Right ventricle myocardium superior (tissue), 1 donor: ENCODE measurements around the gene ENGASE. TPM values are rescaled to one million over a fixed set of nuclear protein-coding genes. Genes with fewer than 3 reads are reported as not detected.

Source experiments
- ATAC-seq: fragments of 200-7000 bp; cut with Tn5 transposase; one replicate; pipeline ENCODE4 v1.9.1; 2020; ENCODE audit warnings: mild to moderate bottlenecking; ENCODE audit not compliant: poor library complexity
- DNase-seq: peaks from one replicate; pipeline ENCODE4 v3.0.0-alpha.2; 2020
- intact Hi-C: fragments of 100-400 bp; cut with DNase I; formaldehyde crosslinking; loops from one replicate; pipeline ENCODE4 v1.11.2; 2022
- total RNA-seq: library from RNA; stranded (reverse); fragmentation: NEBNext Ultra II Directional; extraction: Animal tissue kit (Norgen Biotek cat#: 25700); gene quantifications from one replicate; pipeline ENCODE4 v1.2.1, GENCODE V29; 2021
- donor health status: DM: no; HTN: yes; CAD: no; lungs with severe emphysema.

The ENGASE gene
- total RNA-seq, 1 donor from 2014 or later = 29.1 TPM

DNA sequence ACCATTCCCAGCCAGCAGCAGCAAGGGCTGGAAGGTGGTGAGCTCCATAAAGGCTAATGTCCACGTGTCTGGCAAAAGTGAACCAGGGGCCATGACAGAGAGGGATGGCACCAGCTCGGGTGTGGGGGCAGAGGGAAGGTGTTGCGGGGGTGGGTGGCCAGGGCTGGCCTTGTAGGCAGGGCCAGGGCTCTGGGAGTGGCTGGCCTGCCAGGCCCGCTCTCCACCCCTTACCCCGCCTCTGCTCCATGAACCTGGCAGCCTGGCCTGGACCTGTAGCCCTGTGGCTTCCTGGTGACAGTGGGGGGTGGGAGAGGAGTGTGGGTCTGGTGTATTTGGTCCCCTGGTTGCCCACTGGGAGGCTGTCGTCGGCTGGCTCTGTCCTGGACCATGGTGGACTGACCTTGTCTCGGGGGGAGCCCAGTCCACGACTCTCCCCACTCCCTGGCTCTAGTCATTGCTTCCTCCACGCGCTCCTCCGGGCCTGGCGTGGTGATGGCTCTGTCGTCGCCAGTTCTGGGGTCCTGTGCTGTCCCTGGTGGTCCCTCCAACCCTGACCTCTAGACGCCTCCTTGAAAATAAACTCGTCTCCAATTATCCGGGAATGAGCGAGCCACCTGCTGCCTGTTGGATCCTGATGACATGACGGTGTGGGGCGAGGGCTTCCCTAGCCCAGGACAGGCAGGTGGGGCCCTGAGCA is 50.0 kb downstream of the ENGASE start:
- no peak for ATAC-seq
- intact Hi-C loops = no loop called here

GRCh38 chr17:79125503-79125902 is 50.9 kb downstream of the ENGASE start:
- ATAC-seq = no peak
- intact Hi-C loops = no loop called here

More for the DNA sequence above, 50.0 kb downstream of the ENGASE start:
- no peak for DNase-seq

GRCh38 chr17:79126139-79126538 is 51.5 kb downstream of the ENGASE start:
- intact Hi-C loops = no loop called here
- ATAC-seq (no peak), DNase-seq (peak; percentile 54)

More at GRCh38 chr17:79125503-79125902, 50.9 kb downstream of the ENGASE start:
- no peak for DNase-seq

DNA sequence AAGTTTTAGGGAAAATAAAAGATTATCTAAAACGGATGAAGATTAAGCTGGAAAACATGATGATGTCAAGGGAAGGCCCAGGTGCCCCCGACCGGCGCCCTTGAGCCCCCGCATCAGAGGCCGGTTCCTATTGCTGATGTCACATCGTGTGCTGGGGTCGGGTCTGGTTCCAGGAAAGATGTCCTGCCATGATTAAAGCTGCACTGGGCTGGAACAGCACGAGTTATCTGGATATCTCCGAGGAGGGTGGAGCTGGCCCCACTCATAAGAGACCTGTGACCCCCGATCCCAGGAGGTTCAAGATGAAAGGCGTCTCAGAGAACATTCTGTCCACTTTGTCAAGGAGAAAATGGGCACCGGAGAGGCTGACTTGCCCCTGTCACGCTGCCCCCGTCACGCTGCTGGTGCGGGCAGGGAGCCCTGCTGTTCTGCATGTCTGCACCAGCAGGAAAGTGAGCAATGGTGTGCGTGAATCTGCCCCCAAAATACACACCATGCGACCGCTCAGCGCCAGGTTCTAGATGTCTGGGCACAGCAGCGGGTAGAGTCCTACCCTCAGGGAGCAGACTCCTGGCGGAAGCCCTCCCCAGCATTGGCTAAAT is 53.0 kb downstream of the ENGASE start:
- no peak for ATAC-seq
- intact Hi-C loops = no loop called here
- no peak for DNase-seq

DNA sequence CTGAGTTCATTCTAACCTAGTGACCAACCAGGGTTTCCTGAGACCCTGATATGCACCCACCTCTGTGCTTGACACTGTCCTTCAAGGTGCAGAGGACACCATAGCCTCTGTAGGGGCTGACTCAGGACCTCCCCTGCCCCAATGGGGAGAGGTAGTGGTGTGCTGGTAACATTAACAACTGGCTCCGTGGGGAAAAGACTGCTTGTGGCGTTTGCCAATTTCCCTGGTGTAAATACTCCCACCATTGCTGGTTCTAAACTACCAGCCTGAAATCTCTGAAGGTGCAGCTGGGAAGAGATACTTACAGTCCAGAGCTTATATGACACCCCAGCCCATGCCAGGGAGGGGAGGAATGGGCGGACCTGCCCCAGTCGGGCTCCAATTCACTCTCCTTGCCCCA is 54.9 kb downstream of the ENGASE start:
- DNase-seq (no peak), ATAC-seq (no peak)
- intact Hi-C loops = no loop called here

GRCh38 chr17:79130536-79131273 is 56.1 kb downstream of the ENGASE start:
- ATAC-seq = no peak
- no peak for DNase-seq
- intact Hi-C loops = no loop called here

DNA sequence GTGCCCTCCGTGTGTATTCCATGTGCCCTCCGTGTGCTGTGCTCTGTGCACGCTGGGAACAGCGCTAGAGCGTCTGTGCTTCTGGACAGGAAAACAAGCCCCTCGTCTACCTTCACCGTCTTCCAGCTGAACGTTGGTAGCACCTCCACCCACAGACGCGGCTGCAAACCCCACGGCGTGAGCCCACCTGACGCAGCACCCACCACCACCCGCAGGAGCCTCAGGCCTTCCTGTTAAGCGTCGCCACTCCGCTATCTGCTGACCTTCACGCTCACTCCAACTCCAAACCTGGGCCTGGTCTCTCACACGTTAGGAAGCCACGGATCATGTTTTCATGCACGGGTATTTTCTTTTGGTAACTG is 56.6 kb downstream of the ENGASE start:
- ATAC-seq (no peak), DNase-seq (no peak)
- intact Hi-C loops = no loop called here

DNA sequence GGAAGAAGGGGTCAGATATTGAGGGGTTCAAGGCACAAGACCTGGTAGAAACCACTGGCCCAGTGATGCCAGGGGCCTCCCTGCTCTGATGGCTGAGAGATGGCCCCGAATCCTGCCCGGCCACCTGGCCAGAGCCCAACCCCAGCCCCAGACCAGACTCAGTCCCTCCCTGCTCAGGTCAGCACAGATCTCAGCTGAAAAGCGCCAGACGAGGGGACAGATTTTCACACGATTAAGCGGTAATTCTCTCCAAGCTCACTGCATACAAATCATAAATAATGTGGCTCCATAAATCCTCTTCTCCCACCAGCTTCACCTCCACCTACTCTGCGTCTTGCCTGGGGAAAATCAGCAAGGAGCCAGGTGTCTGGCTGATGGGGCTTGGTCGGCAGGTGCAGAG is 57.1 kb downstream of the ENGASE start:
- intact Hi-C loops = no loop called here
- ATAC-seq = no peak
- DNase-seq = no peak

DNA sequence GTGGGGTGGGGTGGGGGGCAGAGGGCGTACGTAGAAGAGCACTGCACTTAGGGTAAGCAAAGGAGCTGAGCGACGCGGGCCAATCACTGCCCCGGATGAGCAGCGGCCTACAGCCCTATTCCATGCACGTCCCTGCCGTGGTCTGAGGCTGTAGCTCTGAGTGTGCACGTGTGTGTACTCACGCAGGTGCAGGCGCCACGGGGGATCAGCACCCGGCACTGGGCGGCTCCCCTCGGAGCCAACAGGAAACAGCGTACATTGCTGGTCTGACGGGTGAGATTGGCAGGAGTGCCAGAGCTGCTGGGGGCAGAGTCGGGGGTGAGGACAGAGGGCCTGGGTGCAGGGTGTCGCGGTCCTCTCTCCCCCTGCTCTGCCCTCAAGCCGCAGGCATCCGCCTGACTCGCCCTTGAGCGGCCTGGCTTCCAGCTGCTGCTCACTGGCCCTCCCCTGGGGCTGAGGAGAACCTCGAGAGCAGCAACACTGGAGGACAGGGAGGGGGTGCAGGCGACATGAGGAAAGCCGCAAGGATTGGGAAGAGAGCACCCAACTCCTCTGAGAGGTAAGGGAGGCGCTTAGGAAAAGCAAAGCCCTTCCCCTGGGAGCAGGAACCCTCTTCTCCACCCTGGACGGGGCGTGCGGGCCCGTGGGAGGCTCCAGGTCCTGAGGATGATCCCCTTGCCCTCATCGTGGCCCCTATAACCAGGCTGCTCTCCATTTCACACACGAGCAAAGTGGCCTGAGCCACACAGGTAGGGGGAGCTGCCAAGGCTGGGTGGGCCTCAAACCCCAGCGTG is 57.8 kb downstream of the ENGASE start:
- intact Hi-C loops = no loop called here
- DNase-seq (no peak), ATAC-seq (no peak)

DNA sequence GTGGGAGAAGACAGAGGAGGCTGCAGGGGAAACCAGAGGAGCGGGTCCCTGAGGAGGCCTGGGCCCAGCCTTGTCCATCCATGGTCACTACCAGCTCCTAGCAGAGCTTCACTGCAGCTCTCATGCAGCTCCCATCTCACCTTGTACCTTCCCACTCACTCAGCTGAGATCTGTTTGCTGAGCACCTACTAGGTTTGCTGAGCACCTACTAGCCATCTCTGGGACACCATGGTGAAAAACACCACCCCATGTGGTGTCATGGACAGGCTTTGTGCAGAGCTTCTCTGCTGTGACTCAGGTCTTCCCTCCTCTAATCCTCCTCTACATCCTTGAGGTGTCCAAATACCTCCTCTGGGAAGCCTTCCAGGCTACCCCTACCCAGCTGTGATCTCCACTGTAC is 58.6 kb downstream of the ENGASE start:
- ATAC-seq (no peak), DNase-seq (no peak)
- intact Hi-C loops = no loop called here

- intact Hi-C loops = no loop called here
- DNase-seq = no peak
- ATAC-seq = no peak
Measured at GRCh38 chr17:79133985-79134384, 59.4 kb downstream of the ENGASE start.

DNA sequence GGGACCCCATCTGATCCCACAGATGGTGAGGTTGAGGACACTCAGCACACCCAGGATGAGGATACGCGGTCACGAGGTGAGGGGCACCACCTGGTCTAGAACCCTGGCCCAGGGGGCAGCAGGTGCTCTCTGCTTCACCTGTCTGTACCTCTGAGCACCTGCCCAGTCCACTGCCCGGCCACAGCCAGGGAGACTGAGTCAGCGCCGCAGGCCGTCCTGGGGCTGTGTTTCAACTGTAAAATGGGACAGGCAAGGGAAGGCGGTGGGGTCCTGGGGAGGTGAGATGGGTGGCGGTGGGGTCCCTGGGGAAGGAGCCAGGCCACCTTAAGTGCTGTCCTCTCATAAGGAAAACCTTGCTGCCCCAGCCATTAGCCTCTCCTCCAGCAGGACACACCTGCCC is 60.4 kb downstream of the ENGASE start:
- DNase-seq (no peak), ATAC-seq (no peak)
- intact Hi-C loops = no loop called here

DNA sequence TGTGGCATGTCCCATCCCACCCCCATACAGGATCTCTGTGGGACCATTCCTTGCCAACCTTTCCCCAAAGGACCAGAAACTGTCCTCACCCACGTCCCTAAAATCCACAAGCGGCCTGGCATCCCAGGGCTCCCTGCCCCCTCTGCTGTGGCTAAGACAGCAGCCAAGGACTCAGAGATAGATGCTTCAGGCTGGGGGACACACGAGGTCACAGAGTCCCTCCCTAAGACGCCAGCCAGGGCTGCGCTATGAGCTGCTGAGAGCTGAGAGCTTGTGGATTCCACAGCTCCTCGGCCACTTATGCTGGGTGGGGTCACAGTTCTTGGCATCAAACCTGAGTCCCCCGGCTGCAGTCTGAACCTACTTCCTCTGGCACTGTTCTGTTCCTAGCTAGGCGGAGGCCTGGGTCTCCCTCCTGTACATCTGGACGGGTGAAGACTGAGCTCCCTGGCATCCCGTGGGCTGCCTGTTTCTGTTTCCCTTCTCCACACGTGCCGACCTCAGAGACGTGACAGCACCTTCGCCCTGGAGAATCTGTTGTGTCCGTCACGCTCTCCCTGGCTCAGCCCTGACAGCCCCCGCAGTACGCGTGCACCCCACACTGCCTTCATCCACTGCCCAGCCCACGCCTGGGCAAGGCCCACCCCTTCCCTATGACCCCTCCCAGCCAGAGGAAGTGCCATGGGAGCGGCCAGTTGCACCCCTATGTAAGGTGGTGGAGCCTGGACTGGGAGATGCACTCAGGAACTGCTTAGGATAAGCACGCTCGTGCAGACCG is 61.2 kb downstream of the ENGASE start:
- no peak for ATAC-seq
- intact Hi-C loops = no loop called here
- no peak for DNase-seq

Other genes starting within 250 kb of the ENGASE start
- 17.8 TPM for gene USP36, start 234.0 kb upstream of the ENGASE start, total RNA-seq
- gene CEP295NL, start 171.6 kb upstream of the ENGASE start, total RNA-seq = 0.70 TPM
- 114 TPM for gene TIMP2, start 149.4 kb upstream of the ENGASE start, total RNA-seq
- gene LGALS3BP, start 94.9 kb upstream of the ENGASE start, total RNA-seq = 499 TPM
- 29.8 TPM for gene CANT1, start 65.1 kb upstream of the ENGASE start, total RNA-seq
- gene C1QTNF1, start 50.7 kb upstream of the ENGASE start, total RNA-seq = 143 TPM